ENCODE results near the gene ADAMTS17.

GRCh38 chr15:100276506-100276905 is 65.3 kb downstream of the ADAMTS17 start:
- TF ChIP-seq CTCF (IDR thresholded peaks at IDR 0.05), result no peak
- TF ChIP-seq POLR2A (IDR thresholded peaks at IDR 0.05), result no peak

All from heart left ventricle (tissue), 13 donors.